SK-N-SH (cell line): Measurements from ENCODE around the gene VWA3A. TPM values are rescaled to one million over a fixed set of nuclear protein-coding genes. Genes with fewer than 3 reads are reported as not detected.
A peak's percentile ranks its signal among the peaks of the same experiment; 100 is the strongest.

Experiments used
- CTCF ChIA-PET: fragments of 300-600, 350-600 bp; formaldehyde crosslinking; extraction: SDS; loops from one replicate; lab custom pipeline; 2021; lab: Yijun Ruan, JAX
- POLR2A ChIA-PET: fragments of 350-600 bp; sonication (Branson Sonifier 250); formaldehyde crosslinking; extraction: SDS; loops from one replicate; lab custom pipeline; 2020; ENCODE audit warnings: antibody characterized with exemption, inconsistent platforms; lab: Yijun Ruan, JAX
- DNase-seq: peaks from one replicate; pipeline ENCODE4 v3.0.0; 2012
- H2AFZ ChIP-seq: fragments of 200-600 bp; sonication (generic); 2 replicates; pipeline ENCODE4 v1.8.1; 2016; ENCODE audit warnings: antibody characterized with exemption, mild to moderate bottlenecking, low read depth
- H3F3A ChIP-seq: fragments of 200-600 bp; sonication (generic); replicated peaks from 2 replicates; pipeline ENCODE3; 2016; ENCODE audit warnings: antibody characterized with exemption, mild to moderate bottlenecking; ENCODE audit not compliant: insufficient read depth
- H3K27ac ChIP-seq, 2 experiments: fragments of 200-500 bp in 1 of 2; fragments of 200-600 bp in 1 of 2; sonication (Bioruptor generic) in 1 of 2; sonication (generic), shearing (Covaris generic) in 1 of 2; 2 replicates each; pipeline versions ENCODE4 v1.5.1 to v1.6.1; 2014 to 2016; ENCODE audit warnings: low read depth in 2 of 2, inconsistent platforms in 1 of 2, low read length in 1 of 2, mild to moderate bottlenecking in 1 of 2, mixed read lengths in 1 of 2
- H3K27me3 ChIP-seq: fragments of 200-600 bp; sonication (generic), shearing (Covaris generic); 2 replicates; pipeline ENCODE4 v1.6.1; 2016; ENCODE audit warnings: mixed run types; ENCODE audit not compliant: insufficient read depth
- H3K36me3 ChIP-seq, 2 experiments: fragments of 200-500 bp in 1 of 2; fragments of 200-600 bp in 1 of 2; sonication (Bioruptor generic) in 1 of 2; sonication (generic) in 1 of 2; replicated peaks in 1 of 2; 2 replicates each; pipeline versions ENCODE3 to v1.5.1; 2014 to 2016; ENCODE audit warnings: low read length in 1 of 2, mild to moderate bottlenecking in 1 of 2; ENCODE audit not compliant: insufficient read depth in 2 of 2, control insufficient read depth in 1 of 2
- H3K4me1 ChIP-seq, 2 experiments: fragments of 200-500 bp in 1 of 2; fragments of 200-600 bp in 1 of 2; sonication (Bioruptor generic) in 1 of 2; sonication (generic), shearing (Covaris generic) in 1 of 2; 2 replicates each; pipeline versions ENCODE4 v1.5.1 to v1.6.1; 2014 to 2016; ENCODE audit warnings: low read depth in 1 of 2, low read length in 1 of 2, mixed run types in 1 of 2; ENCODE audit not compliant: insufficient read depth in 2 of 2, control insufficient read depth in 1 of 2
- H3K4me2 ChIP-seq: fragments of 200-600 bp; sonication (generic), shearing (Covaris generic); 2 replicates; pipeline ENCODE4 v1.6.1; 2017; ENCODE audit warnings: mixed run types
- H3K4me3 ChIP-seq, 2 experiments: fragments of 200-500 bp in 1 of 2; fragments of 200-600 bp in 1 of 2; sonication (Bioruptor generic) in 1 of 2; sonication (generic), shearing (Covaris generic) in 1 of 2; 2 replicates each; pipeline versions ENCODE4 v1.5.1 to v1.8.1; 2014 to 2016; ENCODE audit warnings: low read depth in 2 of 2, inconsistent platforms in 1 of 2, low read length in 1 of 2, mild to moderate bottlenecking in 1 of 2, mixed read lengths in 1 of 2, moderate library complexity in 1 of 2
- H3K79me2 ChIP-seq: fragments of 200-600 bp; sonication (generic); 2 replicates; pipeline ENCODE4 v1.8.1; 2017; ENCODE audit warnings: mild to moderate bottlenecking; ENCODE audit not compliant: insufficient read depth
- H3K9ac ChIP-seq: fragments of 200-600 bp; sonication (generic); 2 replicates; pipeline ENCODE4 v1.6.1; 2017; ENCODE audit warnings: mixed run types
- H3K9me2 ChIP-seq: fragments of 200-600 bp; sonication (generic); 2 replicates; pipeline ENCODE4 v1.6.1; 2017; ENCODE audit warnings: mixed run types
- H3K9me3 ChIP-seq: fragments of 200-600 bp; sonication (generic); 2 replicates; pipeline ENCODE4 v1.6.1; 2017; ENCODE audit warnings: mixed run types, mild to moderate bottlenecking, moderate library complexity
- H4K20me1 ChIP-seq: fragments of 200-600 bp; sonication (generic); 2 replicates; pipeline ENCODE4 v1.6.1; 2017; ENCODE audit warnings: mild to moderate bottlenecking, mixed run types; ENCODE audit not compliant: insufficient read depth
- CHD2 ChIP-seq: fragments of 150-350 bp; IDR thresholded peaks from 2 replicates; pipeline ENCODE4 v1.6.1; 2018; ENCODE audit warnings: low read length; ENCODE audit not compliant: partially characterized antibody
- EP300 ChIP-seq, 2 experiments: IDR thresholded peaks; 2 replicates each; pipeline versions ENCODE4 v1.4.0 to v1.6.1; 2012; ENCODE audit warnings: borderline replicate concordance in 1 of 2, low read depth in 1 of 2, low read length in 1 of 2
- EZH2phosphoT487 ChIP-seq: fragments of 200-600 bp; sonication (generic); IDR thresholded peaks from 2 replicates; pipeline ENCODE4 v1.6.1; 2017; ENCODE audit warnings: low read depth, mixed run types, mild to moderate bottlenecking, antibody characterized with exemption, moderate library complexity, borderline replicate concordance
- FOSL2 ChIP-seq: IDR thresholded peaks from 2 replicates; pipeline ENCODE4 v1.4.0; 2012; ENCODE audit warnings: low read depth, mild to moderate bottlenecking, moderate library complexity, borderline replicate concordance
- MEF2A ChIP-seq: IDR thresholded peaks from 2 replicates; pipeline ENCODE4 v1.4.0; 2012; ENCODE audit warnings: low read depth, borderline replicate concordance
- NFIC ChIP-seq: IDR thresholded peaks from 2 replicates; pipeline ENCODE4 v1.4.0; 2012; ENCODE audit warnings: borderline replicate concordance
- NRF1 ChIP-seq: IDR thresholded peaks from 2 replicates; pipeline ENCODE4 v1.6.1; 2012; ENCODE audit warnings: low read depth, mild to moderate bottlenecking, low read length
- RAD21 ChIP-seq: IDR thresholded peaks from 2 replicates; pipeline ENCODE4 v1.6.1; 2012; ENCODE audit warnings: mild to moderate bottlenecking, low read length
- RFX5 ChIP-seq: IDR thresholded peaks from 2 replicates; pipeline ENCODE4 v1.6.1; 2012; ENCODE audit warnings: mild to moderate bottlenecking, improper control_type of control experiment, low read length
- RXRA ChIP-seq: IDR thresholded peaks from 2 replicates; pipeline ENCODE4 v1.4.0; 2012; ENCODE audit warnings: low read depth, mild to moderate bottlenecking, borderline replicate concordance
- TCF12 ChIP-seq: IDR thresholded peaks from 2 replicates; pipeline ENCODE4 v1.4.0; 2012
- TEAD4 ChIP-seq: IDR thresholded peaks from 2 replicates; pipeline ENCODE4 v1.4.0; 2012; ENCODE audit warnings: mild to moderate bottlenecking, borderline replicate concordance; ENCODE audit not compliant: insufficient read depth
- WGBS: methylation state at CpG from one replicate; pipeline ENCODE4 v1.1.6; 2017; ENCODE audit warnings: low lambda C conversion rate; 5-methylcytosine and 5-hydroxymethylcytosine counted together
- polyA plus RNA-seq, 3 experiments: library from polyadenylated mRNA; depleted of rRNA; stranded (reverse); fragments of >200 nt; gene quantifications; 2 replicates each; pipeline ENCODE4 v1.2.3, GENCODE V29; 2012
- TF ChIP-seq, protein P1 (sequence below): fragments of 150-350 bp; IDR thresholded peaks from 2 replicates; pipeline ENCODE4 v1.6.1; 2017; ENCODE audit warnings: antibody characterized with exemption, low read length, low read depth, borderline replicate concordance
- TF ChIP-seq, protein P2 (sequence below): IDR thresholded peaks from 2 replicates; pipeline ENCODE4 v1.4.0; 2012; ENCODE audit warnings: low read depth, borderline replicate concordance
- TF ChIP-seq, protein P3 (sequence below): IDR thresholded peaks from 2 replicates; pipeline ENCODE4 v1.4.0; 2012; ENCODE audit warnings: low read depth, borderline replicate concordance
- TF ChIP-seq, protein P4 (sequence below): fragments of 200-600 bp; sonication (generic); IDR thresholded peaks from 2 replicates; pipeline ENCODE4 v1.6.1; 2017; ENCODE audit warnings: antibody characterized with exemption, mild to moderate bottlenecking, moderate library complexity

Gene VWA3A
- polyA plus RNA-seq, 1 of the 3 experiments (the other 2 are of a cell fraction) = not detected

DNA sequence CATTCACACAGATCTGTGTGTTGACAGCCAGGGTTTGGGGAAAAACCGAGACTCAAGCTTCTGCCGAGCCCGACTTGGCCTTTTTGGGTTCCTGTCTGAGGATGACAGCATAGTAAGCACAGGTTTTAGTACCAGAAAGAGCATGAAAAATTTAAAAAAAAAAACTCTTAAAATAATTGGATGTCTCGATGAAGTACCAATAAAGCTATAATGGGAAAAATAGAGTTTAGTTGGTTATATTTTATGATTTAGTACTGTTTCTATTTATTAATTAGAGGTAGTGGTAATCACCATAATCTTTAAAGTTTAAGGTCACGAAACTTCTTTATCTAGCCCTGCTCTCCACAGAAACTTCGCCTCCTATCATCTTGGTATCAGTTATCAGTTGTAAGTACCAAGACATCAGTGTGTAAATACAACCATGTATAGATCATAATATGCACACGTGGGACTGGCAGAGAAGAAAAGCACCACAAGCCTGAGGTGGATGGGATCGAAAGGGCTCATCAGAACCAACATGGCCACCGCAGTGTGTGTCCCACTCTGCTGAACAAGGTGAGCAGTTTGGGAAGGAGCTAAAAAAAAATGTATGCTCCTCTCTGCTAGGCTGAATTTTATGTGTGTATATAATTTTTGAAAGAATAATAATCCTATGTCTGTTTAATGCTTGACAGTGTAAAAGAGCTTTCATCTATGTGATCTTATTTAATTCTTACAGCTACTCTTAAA lies 99.4 kb downstream of the VWA3A start (continued):
- TF ChIP-seq, protein P1, sequence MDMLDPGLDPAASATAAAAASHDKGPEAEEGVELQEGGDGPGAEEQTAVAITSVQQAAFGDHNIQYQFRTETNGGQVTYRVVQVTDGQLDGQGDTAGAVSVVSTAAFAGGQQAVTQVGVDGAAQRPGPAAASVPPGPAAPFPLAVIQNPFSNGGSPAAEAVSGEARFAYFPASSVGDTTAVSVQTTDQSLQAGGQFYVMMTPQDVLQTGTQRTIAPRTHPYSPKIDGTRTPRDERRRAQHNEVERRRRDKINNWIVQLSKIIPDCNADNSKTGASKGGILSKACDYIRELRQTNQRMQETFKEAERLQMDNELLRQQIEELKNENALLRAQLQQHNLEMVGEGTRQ = no peak
- no peak for TF ChIP-seq TEAD4
- peak; percentile 37; the same call in 1 of the 2 replicates for TF ChIP-seq RFX5

DNA sequence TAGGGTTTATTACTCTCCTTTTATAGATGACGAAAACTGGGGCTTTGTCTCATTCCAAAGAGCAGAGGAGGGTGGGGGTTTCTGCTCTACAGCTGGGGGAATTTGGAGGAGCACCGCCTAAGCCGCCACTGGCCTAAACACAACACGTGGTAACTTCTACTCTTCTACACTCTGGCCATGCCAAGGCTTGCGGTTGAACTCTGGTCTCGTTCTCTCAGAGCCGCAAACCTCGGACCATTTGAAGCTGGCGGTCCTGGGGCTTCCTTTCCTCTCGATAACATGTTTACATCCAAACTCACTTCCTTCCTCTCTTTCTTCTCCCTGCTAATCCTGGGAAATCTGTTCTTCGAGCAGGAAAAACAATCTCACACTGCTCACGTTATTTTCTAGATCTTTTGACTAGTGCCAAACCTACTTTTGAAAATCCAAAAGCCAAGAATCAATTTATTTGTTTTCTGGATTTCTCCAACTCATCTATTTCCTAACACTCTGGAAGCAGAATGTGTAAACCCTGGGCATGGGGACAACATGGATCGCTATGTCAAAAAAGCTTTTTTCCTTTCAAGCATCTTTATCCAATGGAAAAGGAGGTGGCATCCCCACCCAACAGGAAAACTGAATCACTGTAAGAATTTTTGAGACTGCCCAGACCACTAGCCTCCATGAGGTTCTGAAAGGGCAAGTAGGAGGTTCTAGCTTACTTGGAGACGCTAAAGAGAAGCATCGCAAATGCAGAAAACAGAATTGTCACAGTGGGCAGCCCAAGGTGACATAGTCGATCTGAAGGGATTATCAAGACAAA lies 100.1 kb downstream of the VWA3A start:
- TF ChIP-seq, protein P2, sequence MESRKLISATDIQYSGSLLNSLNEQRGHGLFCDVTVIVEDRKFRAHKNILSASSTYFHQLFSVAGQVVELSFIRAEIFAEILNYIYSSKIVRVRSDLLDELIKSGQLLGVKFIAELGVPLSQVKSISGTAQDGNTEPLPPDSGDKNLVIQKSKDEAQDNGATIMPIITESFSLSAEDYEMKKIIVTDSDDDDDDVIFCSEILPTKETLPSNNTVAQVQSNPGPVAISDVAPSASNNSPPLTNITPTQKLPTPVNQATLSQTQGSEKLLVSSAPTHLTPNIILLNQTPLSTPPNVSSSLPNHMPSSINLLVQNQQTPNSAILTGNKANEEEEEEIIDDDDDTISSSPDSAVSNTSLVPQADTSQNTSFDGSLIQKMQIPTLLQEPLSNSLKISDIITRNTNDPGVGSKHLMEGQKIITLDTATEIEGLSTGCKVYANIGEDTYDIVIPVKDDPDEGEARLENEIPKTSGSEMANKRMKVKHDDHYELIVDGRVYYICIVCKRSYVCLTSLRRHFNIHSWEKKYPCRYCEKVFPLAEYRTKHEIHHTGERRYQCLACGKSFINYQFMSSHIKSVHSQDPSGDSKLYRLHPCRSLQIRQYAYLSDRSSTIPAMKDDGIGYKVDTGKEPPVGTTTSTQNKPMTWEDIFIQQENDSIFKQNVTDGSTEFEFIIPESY = no peak
- TF ChIP-seq TCF12 = no peak
- no peak for TF ChIP-seq NRF1
- TF ChIP-seq, protein P3, sequence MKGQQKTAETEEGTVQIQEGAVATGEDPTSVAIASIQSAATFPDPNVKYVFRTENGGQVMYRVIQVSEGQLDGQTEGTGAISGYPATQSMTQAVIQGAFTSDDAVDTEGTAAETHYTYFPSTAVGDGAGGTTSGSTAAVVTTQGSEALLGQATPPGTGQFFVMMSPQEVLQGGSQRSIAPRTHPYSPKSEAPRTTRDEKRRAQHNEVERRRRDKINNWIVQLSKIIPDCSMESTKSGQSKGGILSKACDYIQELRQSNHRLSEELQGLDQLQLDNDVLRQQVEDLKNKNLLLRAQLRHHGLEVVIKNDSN = no peak
- TF ChIP-seq, protein P4, sequence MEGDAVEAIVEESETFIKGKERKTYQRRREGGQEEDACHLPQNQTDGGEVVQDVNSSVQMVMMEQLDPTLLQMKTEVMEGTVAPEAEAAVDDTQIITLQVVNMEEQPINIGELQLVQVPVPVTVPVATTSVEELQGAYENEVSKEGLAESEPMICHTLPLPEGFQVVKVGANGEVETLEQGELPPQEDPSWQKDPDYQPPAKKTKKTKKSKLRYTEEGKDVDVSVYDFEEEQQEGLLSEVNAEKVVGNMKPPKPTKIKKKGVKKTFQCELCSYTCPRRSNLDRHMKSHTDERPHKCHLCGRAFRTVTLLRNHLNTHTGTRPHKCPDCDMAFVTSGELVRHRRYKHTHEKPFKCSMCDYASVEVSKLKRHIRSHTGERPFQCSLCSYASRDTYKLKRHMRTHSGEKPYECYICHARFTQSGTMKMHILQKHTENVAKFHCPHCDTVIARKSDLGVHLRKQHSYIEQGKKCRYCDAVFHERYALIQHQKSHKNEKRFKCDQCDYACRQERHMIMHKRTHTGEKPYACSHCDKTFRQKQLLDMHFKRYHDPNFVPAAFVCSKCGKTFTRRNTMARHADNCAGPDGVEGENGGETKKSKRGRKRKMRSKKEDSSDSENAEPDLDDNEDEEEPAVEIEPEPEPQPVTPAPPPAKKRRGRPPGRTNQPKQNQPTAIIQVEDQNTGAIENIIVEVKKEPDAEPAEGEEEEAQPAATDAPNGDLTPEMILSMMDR = no peak
- no peak for TF ChIP-seq EP300 (IDR thresholded peaks at IDR 0.05; ENCODE audit: borderline replicate concordance in 1 of 2, low read depth in 1 of 2, low read length in 1 of 2)
- no peak for TF ChIP-seq MEF2A
- TF ChIP-seq RAD21 = no peak
- no peak for TF ChIP-seq RFX5
- no peak for TF ChIP-seq RXRA
- TF ChIP-seq FOSL2 = no peak
- TF ChIP-seq CHD2 = no peak
- TF ChIP-seq, protein P1 = no peak
- no peak for TF ChIP-seq NFIC
- no peak for TF ChIP-seq EZH2phosphoT487
- Histone ChIP-seq H3F3A (peaks cover 23% of the 10 kb centered on the region), H3K9ac (no peak overlapping the region), H3K36me3 (no peaks in the 10 kb centered on the region), H3K79me2 (no peaks in the 10 kb centered on the region), H3K4me3 (0 out of 4 replicates have a peak overlapping the region, but pooled peaks of 1 of the 2 experiments have one; percentile 62), H3K4me2 (peak overlapping the region; percentile 75), H3K4me1 (peaks cover 3 to 26% of the 10 kb centered on the region in 2 experiments; a peak in 2 of 4 replicates), H3K27me3 (no peaks in the 10 kb centered on the region), H3K27ac (no peak overlapping the region; a peak in 1 of 4 replicates), H3K9me2 (no peaks in the 10 kb centered on the region), H4K20me1 (no peaks in the 10 kb centered on the region), H2AFZ (peak overlapping the region; percentile 77; the same call in 1 of the 2 replicates), H3K9me3 (no peaks in the 10 kb centered on the region)
- POLR2A ChIA-PET = no interaction called here
- CTCF ChIA-PET = interaction anchor here (1.0 to 9.3 kb wide), 7 partner anchors 9 to 186 kb away, joined by 3 to 115 read pairs (median 4); partner anchors contain the start of genes EEF2K and POLR3E
- WGBS = 81% methylated on average over 16 of the region's 16 CpGs
- DNase-seq = no peak
